ENCODE measurements around the gene SLC24A5.

DNA sequence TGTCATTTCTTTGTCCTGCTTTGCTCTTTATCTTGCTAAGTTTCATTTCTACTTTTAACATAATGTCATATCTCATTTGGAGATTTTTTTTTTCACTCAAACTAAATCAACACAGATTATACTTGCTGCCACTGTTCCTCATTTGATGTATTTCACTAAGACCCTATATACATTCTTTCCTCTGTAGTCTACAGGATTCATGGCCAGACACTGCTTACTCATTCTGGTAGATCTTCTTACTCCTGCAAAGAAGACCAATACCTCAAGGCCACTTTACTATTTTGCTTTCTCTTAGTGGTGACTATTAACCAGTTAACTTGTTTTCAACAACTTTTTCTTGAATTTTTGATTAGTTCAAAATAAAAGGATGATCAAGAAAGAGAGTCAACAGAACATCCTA, 26.6 kb downstream of the SLC24A5 start:
- TF ChIP-seq EP300 (IDR thresholded peaks at IDR 0.05; ENCODE audit: low read depth) (no peak), POLR2AphosphoS5 (IDR thresholded peaks at IDR 0.05) (no peak), POLR2A (IDR thresholded peaks at IDR 0.05) (no peak)
- TF ChIP-seq, protein P1, sequence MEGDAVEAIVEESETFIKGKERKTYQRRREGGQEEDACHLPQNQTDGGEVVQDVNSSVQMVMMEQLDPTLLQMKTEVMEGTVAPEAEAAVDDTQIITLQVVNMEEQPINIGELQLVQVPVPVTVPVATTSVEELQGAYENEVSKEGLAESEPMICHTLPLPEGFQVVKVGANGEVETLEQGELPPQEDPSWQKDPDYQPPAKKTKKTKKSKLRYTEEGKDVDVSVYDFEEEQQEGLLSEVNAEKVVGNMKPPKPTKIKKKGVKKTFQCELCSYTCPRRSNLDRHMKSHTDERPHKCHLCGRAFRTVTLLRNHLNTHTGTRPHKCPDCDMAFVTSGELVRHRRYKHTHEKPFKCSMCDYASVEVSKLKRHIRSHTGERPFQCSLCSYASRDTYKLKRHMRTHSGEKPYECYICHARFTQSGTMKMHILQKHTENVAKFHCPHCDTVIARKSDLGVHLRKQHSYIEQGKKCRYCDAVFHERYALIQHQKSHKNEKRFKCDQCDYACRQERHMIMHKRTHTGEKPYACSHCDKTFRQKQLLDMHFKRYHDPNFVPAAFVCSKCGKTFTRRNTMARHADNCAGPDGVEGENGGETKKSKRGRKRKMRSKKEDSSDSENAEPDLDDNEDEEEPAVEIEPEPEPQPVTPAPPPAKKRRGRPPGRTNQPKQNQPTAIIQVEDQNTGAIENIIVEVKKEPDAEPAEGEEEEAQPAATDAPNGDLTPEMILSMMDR (IDR thresholded peaks at IDR 0.05), result no peak

All from transverse colon (tissue), 4 donors.